GM21390 (cell line): ENCODE results near the gene FBXL13.
A peak's percentile ranks its signal among the peaks of the same experiment; 100 is the strongest.
"Not testable (repeated sequence)": the region's sequence is repeated elsewhere in the genome, so short reads cannot be mapped to it uniquely, and the experiment has no call there.

Experiments
- ATAC-seq: cut with Tn5 transposase; IDR thresholded peaks from one replicate; pipeline ENCODE4 v1.9.1; 2021; ENCODE audit not compliant: unreplicated experiment

FBXL13 gene

GRCh38 chr7:102902052-102902451 lies 172.5 kb downstream of the FBXL13 start:
- not testable (repeated sequence) for ATAC-seq

GRCh38 chr7:102898532-102898859 lies 176.1 kb downstream of the FBXL13 start:
- ATAC-seq, result no peak

- no peak for ATAC-seq
Observed at GRCh38 chr7:102897856-102898531, 176.6 kb downstream of the FBXL13 start.

DNA sequence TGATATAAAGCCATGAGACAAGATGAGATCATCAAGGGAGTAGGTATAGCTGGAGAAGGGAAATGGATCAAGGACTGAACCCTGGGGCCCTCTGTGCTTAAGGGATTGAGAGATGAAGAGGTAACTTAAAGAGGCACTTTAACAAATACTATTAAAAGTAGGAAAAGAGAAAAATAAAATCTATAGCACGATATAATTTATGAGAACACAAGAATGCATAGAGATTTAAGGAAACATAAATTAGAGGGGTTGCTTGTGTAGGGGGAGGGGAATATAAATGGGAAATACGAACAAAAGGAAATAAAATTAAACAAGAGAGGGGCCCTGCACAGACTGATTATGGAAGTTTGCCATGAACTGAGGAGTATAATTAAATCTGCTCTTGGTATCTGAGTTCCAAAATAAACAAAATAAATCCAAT lies 177.4 kb downstream of the FBXL13 start:
- no peak for ATAC-seq

GRCh38 chr7:102896585-102896984 lies 178.0 kb downstream of the FBXL13 start:
- ATAC-seq, result no peak

DNA sequence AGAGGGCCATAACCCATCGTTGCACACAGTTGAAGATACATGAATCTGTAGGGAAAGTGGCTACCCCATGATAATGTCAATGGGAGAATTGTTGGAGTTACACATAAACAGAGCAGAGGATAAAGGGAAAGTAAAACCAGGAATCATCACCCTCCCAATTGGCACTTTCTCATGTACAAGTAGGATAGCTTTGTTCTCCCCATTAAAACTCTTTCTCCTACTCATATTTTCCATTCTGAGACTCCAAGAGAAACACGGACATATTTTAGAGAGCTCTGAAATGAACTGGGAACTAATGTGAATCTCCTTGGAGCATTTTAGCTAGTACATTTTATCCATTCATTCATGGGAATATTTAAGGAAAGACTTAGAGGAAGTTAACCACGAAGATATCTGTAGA lies 179.0 kb downstream of the FBXL13 start:
- no peak for ATAC-seq

DNA sequence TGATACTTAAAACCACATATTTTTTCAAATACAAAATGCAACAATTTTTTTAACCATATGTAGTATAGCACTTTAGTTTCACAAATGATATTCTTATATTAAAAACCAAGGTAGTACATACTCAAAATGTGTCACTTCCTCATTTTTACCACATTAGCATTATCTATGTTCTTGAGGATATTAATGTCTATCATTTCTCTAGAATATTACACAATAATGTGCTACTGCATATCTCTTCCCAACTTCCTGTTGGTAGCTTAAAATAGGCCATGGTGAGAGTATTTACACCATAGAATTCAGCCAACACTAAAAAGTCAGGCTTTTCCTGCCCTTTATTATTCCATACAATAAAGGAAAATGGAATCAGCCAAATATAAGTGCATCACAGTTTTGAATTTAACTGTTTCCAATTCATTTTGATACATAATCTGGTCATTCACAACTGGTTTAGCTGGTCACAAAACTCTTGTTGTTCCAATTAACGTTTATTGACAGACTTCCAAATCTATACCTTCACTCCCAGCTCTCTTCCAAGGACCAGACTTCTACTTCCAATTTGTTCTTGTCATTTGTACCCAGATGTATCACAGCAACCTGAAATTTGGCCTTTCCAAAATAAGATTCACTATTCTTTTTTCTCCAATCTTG lies 181.8 kb downstream of the FBXL13 start:
- no peak for ATAC-seq

DNA sequence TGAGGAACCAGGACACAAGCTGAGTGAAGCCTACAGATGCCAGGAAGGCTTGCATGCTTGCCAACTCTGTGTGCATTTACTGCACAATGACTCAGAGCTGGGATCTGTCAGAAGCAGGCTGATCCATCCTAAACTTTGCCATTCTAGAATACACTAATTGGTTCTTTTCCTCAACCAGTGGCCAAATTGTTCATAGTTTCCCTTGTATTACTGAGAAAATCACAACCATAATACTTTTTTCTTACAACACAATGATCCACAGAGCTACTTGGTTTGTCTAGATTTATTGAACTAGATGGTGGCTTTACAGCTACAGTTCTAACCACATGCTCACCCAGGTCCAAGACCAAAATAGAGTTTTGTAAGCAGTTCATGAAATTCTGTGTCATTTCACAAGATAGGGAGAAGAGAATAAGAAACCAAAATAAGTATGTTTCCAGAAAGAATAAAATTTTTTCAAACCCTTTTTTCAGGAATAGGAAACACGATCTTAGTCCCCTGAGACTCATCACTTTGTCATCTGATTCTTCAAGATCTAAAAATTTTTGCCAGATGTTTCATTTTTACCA lies 182.8 kb downstream of the FBXL13 start:
- ATAC-seq, result no peak

- no peak for ATAC-seq
Observed at GRCh38 chr7:102890971-102891692, 183.5 kb downstream of the FBXL13 start.

- ATAC-seq, result no peak
Observed at GRCh38 chr7:102890292-102890970, 184.2 kb downstream of the FBXL13 start.

DNA sequence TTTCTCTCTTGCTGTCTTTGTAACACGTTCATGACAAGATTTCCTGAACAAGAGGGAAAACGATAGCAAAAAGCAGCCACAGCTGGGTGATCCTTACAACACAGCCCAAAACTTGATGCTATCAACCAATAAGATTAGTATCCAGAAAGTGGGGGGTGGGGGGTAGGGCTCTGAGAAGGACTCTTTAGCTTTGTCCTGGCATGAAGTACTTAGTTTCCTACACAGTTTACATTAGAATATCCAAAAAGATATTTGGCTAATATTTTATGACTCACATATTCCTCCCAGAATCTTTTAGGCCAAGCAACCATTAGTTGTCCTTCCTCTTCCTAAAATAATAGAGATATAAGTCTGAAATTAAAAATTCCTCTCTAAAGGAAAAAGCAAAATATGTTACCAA lies 184.7 kb downstream of the FBXL13 start:
- no peak for ATAC-seq

DNA sequence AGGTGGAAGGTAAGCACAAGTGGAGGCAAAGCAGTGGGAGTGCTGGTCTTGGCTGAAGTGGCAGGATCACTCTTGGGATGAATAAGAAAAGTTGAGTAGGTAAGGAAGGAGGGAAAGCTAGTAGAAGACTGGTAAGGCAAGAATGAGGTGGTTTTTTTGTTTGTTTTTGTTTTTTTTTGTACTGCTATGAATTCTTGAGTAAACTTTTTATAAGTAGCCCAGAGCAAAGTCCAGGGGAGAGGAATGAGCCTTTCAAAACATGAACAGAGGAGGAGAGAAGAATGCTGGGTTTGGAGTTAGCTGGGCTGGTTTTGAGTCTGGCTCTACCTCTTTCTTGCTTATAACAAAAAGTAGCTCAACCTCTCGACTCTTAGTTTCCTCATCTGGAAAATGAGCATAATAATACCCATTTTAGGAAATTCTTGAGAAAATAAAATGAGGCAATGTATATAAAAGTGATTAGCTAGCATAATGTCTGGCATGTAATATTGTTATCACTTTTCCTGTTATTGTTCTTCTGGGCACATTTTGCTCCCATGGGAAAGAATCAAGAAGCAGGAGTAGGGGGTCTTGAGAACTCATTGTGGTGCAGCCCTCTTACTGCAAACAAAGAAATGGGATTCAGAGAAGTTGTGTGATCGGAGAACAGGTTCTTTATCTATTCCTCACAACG lies 185.9 kb downstream of the FBXL13 start:
- ATAC-seq, result no peak

DNA sequence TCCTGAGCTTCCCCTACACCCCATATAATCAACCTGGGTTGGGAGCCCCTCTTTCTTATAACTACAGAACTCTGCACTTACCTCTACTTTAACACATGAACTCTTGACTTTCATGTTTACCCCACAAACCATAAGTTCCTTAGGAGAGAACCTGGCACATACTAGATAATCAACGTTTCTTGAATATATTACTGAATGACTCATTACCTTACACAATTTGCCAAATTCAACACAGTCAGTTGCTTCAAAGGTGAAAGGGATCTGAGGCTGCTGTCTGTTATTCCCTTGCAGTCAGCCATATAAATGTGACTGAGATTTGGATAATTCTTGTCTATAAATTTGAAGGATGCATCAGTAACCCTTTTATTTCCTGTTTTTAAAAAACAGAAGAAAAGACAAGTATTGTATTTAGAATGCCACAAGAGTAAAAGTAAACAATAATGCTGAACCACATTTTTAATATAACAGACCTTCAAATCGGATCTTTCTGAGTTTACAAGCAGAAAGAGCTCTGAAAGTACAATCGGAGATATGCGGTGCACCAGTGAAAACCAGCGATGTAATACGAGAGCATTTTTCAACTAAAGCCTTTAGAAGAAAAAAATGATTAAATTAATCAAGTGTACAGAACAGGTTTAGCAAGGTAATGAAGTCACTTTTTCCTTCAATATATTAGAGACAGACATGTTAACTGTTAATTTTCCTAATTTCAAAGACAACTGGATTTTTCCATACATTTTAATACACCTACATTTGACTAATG lies 191.3 kb downstream of the FBXL13 start:
- no peak for ATAC-seq

- no peak for ATAC-seq
Observed at GRCh38 chr7:102875700-102876295, 198.8 kb downstream of the FBXL13 start.

DNA sequence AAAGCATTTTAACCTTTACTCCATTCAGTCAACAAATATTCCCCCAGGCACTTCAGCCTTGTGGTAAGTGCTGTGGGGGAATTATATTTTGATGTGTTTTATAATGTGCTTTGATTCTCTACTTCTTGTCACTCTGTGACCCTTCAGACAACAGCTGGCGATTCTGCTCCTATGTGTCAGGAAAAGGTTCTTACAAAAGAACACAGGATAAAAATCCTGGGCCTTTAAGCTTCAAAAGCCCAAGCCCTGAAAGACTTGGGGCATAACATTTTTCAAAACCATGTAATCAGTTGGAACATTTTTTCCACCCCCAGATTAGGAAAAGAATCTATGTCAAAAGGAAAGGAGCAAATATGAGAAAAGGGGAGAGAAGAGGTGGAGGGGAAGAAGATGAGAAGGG lies 199.6 kb downstream of the FBXL13 start:
- ATAC-seq, result no peak

DNA sequence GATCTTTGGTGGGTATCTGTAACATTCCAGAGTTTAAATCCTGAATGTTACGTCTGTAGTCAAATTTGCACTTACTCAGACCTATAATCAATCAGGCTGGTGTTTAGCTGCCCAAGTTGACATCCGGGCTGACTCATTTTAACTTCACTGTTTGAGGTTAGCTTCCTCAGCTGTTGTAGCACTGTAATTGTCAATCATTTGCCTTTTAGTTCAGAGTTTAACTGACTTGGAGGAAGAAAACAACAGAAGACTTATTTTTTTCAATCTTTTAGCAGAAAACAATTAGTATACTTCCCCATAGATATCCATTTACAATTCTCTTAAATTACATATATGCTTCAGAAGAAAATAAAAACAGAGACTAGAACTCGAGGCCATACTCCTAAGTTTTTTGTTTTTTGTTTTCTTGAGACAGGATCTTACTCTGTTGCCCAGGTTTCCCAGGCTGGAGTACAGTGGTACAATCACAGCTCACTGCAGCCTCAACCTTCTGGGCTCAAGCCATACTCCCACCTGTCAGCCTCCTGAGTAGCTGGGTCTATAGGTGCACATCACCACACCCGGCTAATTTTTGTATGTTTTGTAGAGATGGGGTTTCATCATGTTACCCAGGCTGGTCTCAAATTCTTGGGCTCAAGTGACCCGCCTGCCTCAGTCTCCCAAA lies 200.3 kb downstream of the FBXL13 start:
- peak; percentile 99 for ATAC-seq

- ATAC-seq, result peak; percentile 32
Observed at GRCh38 chr7:102873470-102874165, 201.0 kb downstream of the FBXL13 start.

DNA sequence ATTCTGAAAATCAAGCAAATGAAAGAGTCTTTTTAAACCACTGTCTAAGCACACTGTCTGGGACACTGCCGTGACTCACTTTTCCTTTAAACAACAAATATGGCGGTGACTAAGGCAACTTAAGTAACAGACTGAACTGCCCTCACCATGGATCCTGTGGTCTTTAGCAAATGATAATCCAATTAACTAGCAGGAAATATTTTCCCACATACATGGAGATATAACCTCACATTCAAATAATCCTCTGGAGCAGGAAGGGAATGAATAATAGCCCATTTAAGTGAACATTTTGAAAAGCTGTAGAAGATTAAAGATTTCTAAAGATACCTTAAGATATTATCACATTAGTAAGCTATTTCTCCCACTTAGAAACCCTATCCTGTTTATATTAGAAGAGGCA lies 202.1 kb downstream of the FBXL13 start:
- ATAC-seq, result no peak

DNA sequence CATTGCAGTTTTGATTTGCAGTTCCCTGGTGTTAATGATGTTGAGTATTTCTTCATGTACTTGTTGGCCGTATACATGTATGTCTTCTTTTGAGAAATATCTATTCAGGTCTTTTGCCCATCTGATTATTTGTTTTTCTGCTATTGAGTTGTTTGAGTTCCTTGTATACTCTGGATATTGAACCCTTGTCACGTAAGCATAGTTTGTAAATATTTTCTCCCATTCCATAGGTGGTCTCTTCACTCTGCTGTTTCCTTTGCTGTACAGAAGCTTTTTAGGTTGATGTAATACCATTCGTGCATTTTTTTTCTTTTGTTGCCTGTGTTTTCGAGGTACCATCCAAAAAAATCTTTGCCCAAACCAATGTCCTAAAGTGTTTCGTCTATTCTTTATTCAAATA lies 205.4 kb downstream of the FBXL13 start:
- no peak for ATAC-seq
